B cell (primary cell): ENCODE data around the gene STT3B. TPM values are rescaled to one million over a fixed set of nuclear protein-coding genes. Genes with fewer than 3 reads are reported as not detected.

Experiments used
- ATAC-seq: fragments of 200-7000 bp; cut with Tn5 transposase; one replicate; pipeline ENCODE4 v1.10.0; 2021; ENCODE audit warnings: low read depth, mild to moderate bottlenecking, moderate number of reproducible peaks, moderate library complexity
- CTCF ChIA-PET: fragments of 350-600 bp; sonication (Branson Sonifier 250); formaldehyde crosslinking; loops from one replicate; lab custom pipeline; 2021; ENCODE audit warnings: antibody characterized with exemption, inconsistent platforms; lab: Charles Lee
- POLR2A ChIA-PET: fragments of 350-600 bp; sonication (Branson Sonifier 250); formaldehyde crosslinking; loops from one replicate; lab custom pipeline; 2021; ENCODE audit warnings: antibody characterized with exemption; lab: Charles Lee
- DNase-seq: peaks from one replicate; pipeline ENCODE4 v3.0.0; 2013
- H2AFZ ChIP-seq: 2 replicates; pipeline ENCODE4 v1.6.1; 2012; ENCODE audit warnings: mild to moderate bottlenecking, low read depth, low read length; ENCODE audit not compliant: insufficient read depth, poor library complexity, severe bottlenecking
- H3K27ac ChIP-seq, 2 donors: 1 replicate in 1 of 2; 2 replicates in 1 of 2; pipeline ENCODE4 v1.5.1; 2012 to 2013; ENCODE audit warnings: low read length in 2 of 2, mild to moderate bottlenecking in 2 of 2, moderate library complexity in 1 of 2
- H3K27me3 ChIP-seq, 4 experiments: fragments of 200-600 bp in 1 of 4; sonication (generic) in 1 of 4; replicated peaks in 1 of 4; 1 replicate in 2 of 4; 2 replicates in 2 of 4; pipeline versions ENCODE4 v1.6.1 to v1.7.0; 2013 to 2016; ENCODE audit warnings: low read length in 3 of 4, mild to moderate bottlenecking in 2 of 4, mixed read lengths in 1 of 4, moderate library complexity in 1 of 4; ENCODE audit not compliant: insufficient read depth in 4 of 4, control insufficient read depth in 3 of 4; ENCODE audit errors: control extremely low read depth in 1 of 4
- H3K36me3 ChIP-seq, 2 experiments: replicated peaks in 1 of 2; 1 replicate in 1 of 2; 2 replicates in 1 of 2; pipeline versions ENCODE4 v1.6.1 to v1.7.1; 2013; ENCODE audit warnings: low read length in 1 of 2; ENCODE audit not compliant: insufficient read depth in 2 of 2, control insufficient read depth in 1 of 2; ENCODE audit errors: control extremely low read depth in 1 of 2, extremely low read depth in 1 of 2
- H3K4me1 ChIP-seq, 2 donors: fragments of 200-600 bp in 1 of 2; sonication (generic) in 1 of 2; 1 replicate in 1 of 2; 2 replicates in 1 of 2; pipeline versions ENCODE4 v1.5.1 to v1.6.1; 2013 to 2017; ENCODE audit warnings: low read length in 2 of 2; ENCODE audit not compliant: control insufficient read depth in 2 of 2, insufficient read depth in 2 of 2
- H3K4me2 ChIP-seq: replicated peaks from 2 replicates; pipeline ENCODE3; 2012; ENCODE audit warnings: mild to moderate bottlenecking, low read depth, low read length; ENCODE audit not compliant: poor library complexity, severe bottlenecking
- H3K4me3 ChIP-seq, 5 experiments: fragments of 200-600 bp in 1 of 5; sonication (generic) in 1 of 5; 1 replicate in 3 of 5; 2 replicates in 2 of 5; pipeline versions ENCODE4 v1.5.1 to v1.7.0; 2011 to 2016; ENCODE audit warnings: low read length in 4 of 5, mild to moderate bottlenecking in 4 of 5, low read depth in 2 of 5, control low read depth in 1 of 5, moderate library complexity in 1 of 5; ENCODE audit not compliant: insufficient read depth in 1 of 5; ENCODE audit errors: control extremely low read depth in 1 of 5, extremely low read depth in 1 of 5
- H3K79me2 ChIP-seq: fragments of 200-600 bp; sonication (generic); one replicate; pipeline ENCODE4 v1.6.0; 2016; ENCODE audit warnings: low read length; ENCODE audit not compliant: control insufficient read depth, insufficient read depth
- H3K9ac ChIP-seq: fragments of 200-600 bp; sonication (generic); 2 replicates; pipeline ENCODE4 v1.6.1; 2017; ENCODE audit warnings: mild to moderate bottlenecking, low read length, moderate library complexity
- H3K9me3 ChIP-seq, 3 donors: one replicate each; pipeline versions ENCODE4 v1.6.1 to v1.7.1; 2013; ENCODE audit warnings: low read length in 2 of 3; ENCODE audit not compliant: control insufficient read depth in 2 of 3, insufficient read depth in 1 of 3; ENCODE audit errors: control extremely low read depth in 1 of 3
- H4K20me1 ChIP-seq: 2 replicates; pipeline ENCODE4 v1.6.0; 2012; ENCODE audit warnings: mild to moderate bottlenecking, low read length; ENCODE audit not compliant: insufficient read depth, control insufficient read depth, poor library complexity, severe bottlenecking
- H3K27ac Mint-ChIP-seq: one replicate; pipeline ENCODE4 v1.8.0; 2021; ENCODE audit warnings: mixed read lengths
- H3K27me3 Mint-ChIP-seq: one replicate; pipeline ENCODE4 v1.8.0; 2021; ENCODE audit warnings: mixed read lengths
- H3K4me1 Mint-ChIP-seq: one replicate; pipeline ENCODE4 v1.8.0; 2021; ENCODE audit warnings: mixed read lengths
- H3K4me3 Mint-ChIP-seq: one replicate; pipeline ENCODE4 v1.8.0; 2021; ENCODE audit warnings: mixed read lengths
- H3K9me3 Mint-ChIP-seq: one replicate; pipeline ENCODE4 v1.8.0; 2022; ENCODE audit warnings: mixed read lengths; ENCODE audit not compliant: insufficient read depth
- EZH2 ChIP-seq: IDR thresholded peaks from 2 replicates; pipeline ENCODE4 v1.6.1; 2012; ENCODE audit warnings: borderline replicate concordance, low read depth, mild to moderate bottlenecking, moderate library complexity, low read length; ENCODE audit not compliant: insufficient read depth, poor library complexity, severe bottlenecking
- WGBS: methylation state at CpG from one replicate; pipeline ENCODE4 v1.1.5; 2013; ENCODE audit warnings: missing lambda C conversion rate; ENCODE audit not compliant: insufficient coverage; 5-methylcytosine and 5-hydroxymethylcytosine counted together
- intact Hi-C: fragments of 100-400 bp; cut with micrococcal nuclease; formaldehyde crosslinking; loops from one replicate; pipeline ENCODE4 v1.10.0; 2022
- polyA plus RNA-seq: library from polyadenylated mRNA; depleted of rRNA; stranded (reverse); fragments of >200 nt; gene quantifications from 2 replicates; pipeline ENCODE4 v1.2.3, GENCODE V29; 2012
- total RNA-seq, 2 donors: library from RNA; stranded (reverse); fragments of 120-200 nt in 1 of 2; gene quantifications; 1 replicate in 1 of 2; 2 replicates in 1 of 2; pipeline versions ENCODE4 v1.2.3 to v1.2.4, GENCODE V29; 2013 to 2022
- TF ChIP-seq, protein P1 (sequence below): fragments of 200-600 bp; IDR thresholded peaks from one replicate; pipeline ENCODE4 v1.8.0; 2022; ENCODE audit warnings: antibody characterized with exemption, mild to moderate bottlenecking

Gene STT3B
- total and polyA plus RNA-seq, 2 donors (not counting 1 experiment from before 2014, with no cell fraction given) = 35.4 to 79.2 TPM

GRCh38 chr3:31509147-31509728, 23.5 kb upstream of the STT3B start:
- H3K27me3 Mint-ChIP-seq = peaks cover 23% of the 10 kb centered on the region
- H3K9ac ChIP-seq = no peak overlapping the region
- no peaks in the 10 kb centered on the region for H3K9me3 ChIP-seq
- ChIA-PET CTCF (interaction anchor here (1.3 to 1.6 kb wide), 2 partner anchors 43 to 62 kb away, joined by 3 read pairs; no protein-coding TSS in a partner anchor), POLR2A (no interaction called here)
- no peak for ATAC-seq
- no peak overlapping the region for H2AFZ ChIP-seq
- H3K27ac Mint-ChIP-seq = no peak overlapping the region
- no peaks in the 10 kb centered on the region for H3K79me2 ChIP-seq
- H3K36me3 ChIP-seq = no peaks in the 10 kb centered on the region
- no peak overlapping the region for H3K4me3 ChIP-seq
- H4K20me1 ChIP-seq = no peaks in the 10 kb centered on the region
- H3K4me2 ChIP-seq = no peak overlapping the region
- peaks cover 5 to 6% of the 10 kb centered on the region in 2 donors for H3K4me1 ChIP-seq
- H3K4me3 Mint-ChIP-seq = no peak overlapping the region
- no peak for DNase-seq
- intact Hi-C loops = no loop called here
- WGBS = no CpG with 5 or more reads among the region's 1 CpG
- H3K27me3 ChIP-seq = peaks cover 0 to 9% (median 0%) of the 10 kb centered on the region in 4 experiments
- H3K27ac ChIP-seq = no peak overlapping the region
- peaks cover 8% of the 10 kb centered on the region for H3K4me1 Mint-ChIP-seq
- H3K9me3 Mint-ChIP-seq = no peaks in the 10 kb centered on the region
- TF ChIP-seq, protein P1, sequence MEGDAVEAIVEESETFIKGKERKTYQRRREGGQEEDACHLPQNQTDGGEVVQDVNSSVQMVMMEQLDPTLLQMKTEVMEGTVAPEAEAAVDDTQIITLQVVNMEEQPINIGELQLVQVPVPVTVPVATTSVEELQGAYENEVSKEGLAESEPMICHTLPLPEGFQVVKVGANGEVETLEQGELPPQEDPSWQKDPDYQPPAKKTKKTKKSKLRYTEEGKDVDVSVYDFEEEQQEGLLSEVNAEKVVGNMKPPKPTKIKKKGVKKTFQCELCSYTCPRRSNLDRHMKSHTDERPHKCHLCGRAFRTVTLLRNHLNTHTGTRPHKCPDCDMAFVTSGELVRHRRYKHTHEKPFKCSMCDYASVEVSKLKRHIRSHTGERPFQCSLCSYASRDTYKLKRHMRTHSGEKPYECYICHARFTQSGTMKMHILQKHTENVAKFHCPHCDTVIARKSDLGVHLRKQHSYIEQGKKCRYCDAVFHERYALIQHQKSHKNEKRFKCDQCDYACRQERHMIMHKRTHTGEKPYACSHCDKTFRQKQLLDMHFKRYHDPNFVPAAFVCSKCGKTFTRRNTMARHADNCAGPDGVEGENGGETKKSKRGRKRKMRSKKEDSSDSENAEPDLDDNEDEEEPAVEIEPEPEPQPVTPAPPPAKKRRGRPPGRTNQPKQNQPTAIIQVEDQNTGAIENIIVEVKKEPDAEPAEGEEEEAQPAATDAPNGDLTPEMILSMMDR = no peak
- TF ChIP-seq EZH2 = no peak

- CTCF ChIA-PET = no interaction called here
- intact Hi-C loops = no loop called here
- 100% methylated on average over 2 of the region's 5 CpGs for WGBS
Measured at GRCh38 chr3:31514570-31514969, 18.2 kb upstream of the STT3B start.

More at GRCh38 chr3:31514570-31514969, 18.2 kb upstream of the STT3B start:
- no peaks in the 10 kb centered on the region for H3K9me3 ChIP-seq
- no peak overlapping the region for H3K27ac Mint-ChIP-seq
- no peak for TF ChIP-seq EZH2
- TF ChIP-seq, protein P1 = no peak
- DNase-seq (no peak), ATAC-seq (no peak)
- no peaks in the 10 kb centered on the region for H3K27me3 ChIP-seq
- no peak overlapping the region for H3K27ac ChIP-seq
- no peak overlapping the region for H3K4me3 Mint-ChIP-seq
- no peak overlapping the region for H3K4me2 ChIP-seq
- no peaks in the 10 kb centered on the region for H4K20me1 ChIP-seq
- H3K4me1 Mint-ChIP-seq = no peaks in the 10 kb centered on the region
- peaks cover 7% of the 10 kb centered on the region for H3K27me3 Mint-ChIP-seq
- no peak overlapping the region for H3K9ac ChIP-seq
- no peaks in the 10 kb centered on the region for H3K9me3 Mint-ChIP-seq
- no peaks in the 10 kb centered on the region for H3K4me1 ChIP-seq
- POLR2A ChIA-PET = no interaction called here
- no peaks in the 10 kb centered on the region for H3K36me3 ChIP-seq
- H3K4me3 ChIP-seq = no peak overlapping the region
- H3K79me2 ChIP-seq = no peaks in the 10 kb centered on the region
- no peak overlapping the region for H2AFZ ChIP-seq
